ENCODE measurements around the gene RUNX3. TPM values are rescaled to one million over a fixed set of nuclear protein-coding genes. Genes with fewer than 3 reads are reported as not detected.
A peak's percentile ranks its signal among the peaks of the same experiment; 100 is the strongest.

Gene RUNX3
- total and polyA plus RNA-seq, 4 donors: 1.7 to 9.0 (median 4.5) TPM

DNA sequence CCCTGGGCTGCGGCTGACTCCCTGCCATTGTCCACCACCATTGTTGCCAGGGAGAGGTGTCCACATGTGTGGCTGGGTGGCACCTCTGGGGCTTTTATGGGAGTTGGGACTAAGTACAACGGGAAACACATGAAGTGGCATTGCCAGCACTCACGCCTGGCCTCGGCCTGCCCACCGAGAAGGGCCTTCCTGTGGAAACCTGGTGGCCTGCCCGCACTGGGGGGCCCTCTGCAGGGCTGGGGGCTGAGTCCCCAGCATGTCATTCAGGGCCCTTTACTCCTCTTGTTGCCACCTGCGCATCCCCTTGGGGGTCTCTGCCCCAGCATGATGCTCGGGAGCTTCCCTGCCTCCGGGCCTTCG lies 35.5 kb upstream of the RUNX3 start:
- Histone ChIP-seq H3K9ac (ENCODE audit: insufficient read depth in 1 of 2, low read length in 2 of 2) (no peak overlapping the region), H3K27ac (ENCODE audit: low read depth in 1 of 2, low read length in 1 of 2) (no peak overlapping the region), H3K4me1 (ENCODE audit: control insufficient read depth in 5 of 5, insufficient read depth in 5 of 5, low read length in 5 of 5) (peaks cover 0 to 2% (median 0%) of the 10 kb centered on the region in 5 donors), H3K27me3 (ENCODE audit: control insufficient read depth in 3 of 3, insufficient read depth in 3 of 3, low read length in 2 of 3) (peaks cover 0 to 3% (median 0%) of the 10 kb centered on the region in 3 donors), H3K36me3 (ENCODE audit: control insufficient read depth in 4 of 4, insufficient read depth in 4 of 4, low read length in 4 of 4) (no peaks in the 10 kb centered on the region), H3K9me3 (ENCODE audit: control insufficient read depth in 4 of 4, insufficient read depth in 3 of 4, low read length in 3 of 4) (no peaks in the 10 kb centered on the region), H3K4me3 (no peak overlapping the region)
- DNase-seq: no peak
- TF ChIP-seq, protein P1, sequence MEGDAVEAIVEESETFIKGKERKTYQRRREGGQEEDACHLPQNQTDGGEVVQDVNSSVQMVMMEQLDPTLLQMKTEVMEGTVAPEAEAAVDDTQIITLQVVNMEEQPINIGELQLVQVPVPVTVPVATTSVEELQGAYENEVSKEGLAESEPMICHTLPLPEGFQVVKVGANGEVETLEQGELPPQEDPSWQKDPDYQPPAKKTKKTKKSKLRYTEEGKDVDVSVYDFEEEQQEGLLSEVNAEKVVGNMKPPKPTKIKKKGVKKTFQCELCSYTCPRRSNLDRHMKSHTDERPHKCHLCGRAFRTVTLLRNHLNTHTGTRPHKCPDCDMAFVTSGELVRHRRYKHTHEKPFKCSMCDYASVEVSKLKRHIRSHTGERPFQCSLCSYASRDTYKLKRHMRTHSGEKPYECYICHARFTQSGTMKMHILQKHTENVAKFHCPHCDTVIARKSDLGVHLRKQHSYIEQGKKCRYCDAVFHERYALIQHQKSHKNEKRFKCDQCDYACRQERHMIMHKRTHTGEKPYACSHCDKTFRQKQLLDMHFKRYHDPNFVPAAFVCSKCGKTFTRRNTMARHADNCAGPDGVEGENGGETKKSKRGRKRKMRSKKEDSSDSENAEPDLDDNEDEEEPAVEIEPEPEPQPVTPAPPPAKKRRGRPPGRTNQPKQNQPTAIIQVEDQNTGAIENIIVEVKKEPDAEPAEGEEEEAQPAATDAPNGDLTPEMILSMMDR (IDR thresholded peaks at IDR 0.05; ENCODE audit: control extremely low read depth, extremely low read depth): no peak
- WGBS, 2 donors: 82 to 96% methylated on average over 10 of the region's 10 CpGs
- no peak for ATAC-seq (ENCODE audit: insufficient read depth, low FRiP score)

DNA sequence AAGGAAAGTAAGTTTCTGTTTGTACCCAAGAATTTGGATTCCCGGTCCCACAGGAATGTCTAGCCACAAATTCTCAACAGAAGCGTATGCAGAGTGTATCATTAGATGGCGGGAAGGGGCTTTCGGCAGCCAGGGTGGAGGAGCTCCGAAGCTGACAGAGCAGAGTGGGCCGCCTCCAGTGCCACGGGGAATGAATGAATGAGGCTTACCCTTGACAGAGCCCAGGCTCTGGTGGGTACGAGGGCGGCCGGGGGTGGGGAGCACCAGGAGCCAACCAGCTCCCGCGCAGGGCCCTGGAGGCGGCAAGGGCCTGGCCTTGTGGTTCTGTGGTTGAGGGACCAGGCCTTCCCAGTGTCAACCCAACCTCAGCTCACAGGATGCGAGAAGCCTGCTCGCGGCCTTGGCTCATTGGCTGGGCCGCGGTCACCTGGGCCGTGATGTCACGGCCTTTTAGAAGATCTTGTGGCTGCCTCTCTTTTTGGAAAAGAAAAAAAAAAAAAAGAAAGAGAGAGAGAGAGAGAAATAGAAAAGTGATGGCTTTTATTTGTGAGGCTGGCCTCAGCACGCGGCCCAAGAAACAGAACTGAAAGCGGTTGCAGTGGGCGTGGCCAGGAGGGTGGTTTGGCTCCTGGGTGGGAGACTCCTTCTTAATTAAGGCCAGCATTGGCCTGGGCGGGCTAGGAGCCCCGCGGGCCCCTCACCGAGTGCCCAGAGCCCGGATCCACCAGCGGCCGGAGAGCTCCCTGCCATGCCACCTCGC lies 34.9 kb upstream of the RUNX3 start:
- no peak overlapping the region for H3K27ac ChIP-seq (ENCODE audit: low read depth in 1 of 2, low read length in 1 of 2)

DNA sequence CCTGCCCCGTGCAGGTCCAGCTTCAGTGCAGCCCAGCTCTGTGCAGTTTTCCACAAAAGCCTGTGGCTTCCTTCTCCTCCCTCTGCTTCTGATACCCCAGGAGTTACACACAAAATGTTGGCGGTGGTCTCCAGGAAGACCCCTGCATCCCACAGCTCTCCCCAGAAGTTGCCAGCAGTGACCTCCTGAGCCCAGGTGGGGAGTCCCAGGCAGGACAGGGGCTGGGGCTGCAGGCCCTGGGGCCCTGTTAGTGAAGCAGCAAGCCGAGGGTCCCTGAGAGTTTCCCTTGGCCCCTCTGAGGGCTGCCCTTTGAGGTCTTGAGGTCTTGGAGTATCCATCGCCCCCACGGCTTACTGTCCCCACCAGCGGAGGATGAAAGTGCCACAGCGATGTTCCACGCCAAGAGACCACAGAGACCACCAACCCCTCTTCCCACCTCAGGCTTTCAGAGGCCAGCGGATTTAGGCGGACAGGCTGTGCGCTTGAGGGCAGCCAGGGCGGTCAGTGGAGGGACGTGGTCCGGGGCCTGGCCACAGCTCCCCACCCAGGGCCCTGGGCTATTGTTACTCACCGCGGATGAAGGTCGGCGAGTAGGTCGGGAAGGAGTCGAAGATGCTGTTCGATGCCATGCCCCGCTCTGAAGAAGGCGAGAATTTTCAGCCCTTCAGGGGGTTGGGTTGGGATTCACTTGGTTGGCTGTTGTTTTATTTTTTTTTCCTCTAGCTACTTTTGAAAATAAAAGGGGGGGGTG lies 34.0 kb upstream of the RUNX3 start:
- H3K9ac ChIP-seq (ENCODE audit: insufficient read depth in 1 of 2, low read length in 2 of 2): no peak overlapping the region
- H3K27ac ChIP-seq (ENCODE audit: low read depth in 1 of 2, low read length in 1 of 2): no peak overlapping the region
- TF ChIP-seq, protein P1 (IDR thresholded peaks at IDR 0.05; ENCODE audit: control extremely low read depth, extremely low read depth): no peak
- ATAC-seq (ENCODE audit: insufficient read depth, low FRiP score): no peak
- WGBS, 2 donors: 85 to 93% methylated on average over 23 of the region's 23 CpGs
- H3K9me3 ChIP-seq (ENCODE audit: control insufficient read depth in 4 of 4, insufficient read depth in 3 of 4, low read length in 3 of 4): no peaks in the 10 kb centered on the region
- no peaks in the 10 kb centered on the region for H3K4me1 ChIP-seq (ENCODE audit: control insufficient read depth in 5 of 5, insufficient read depth in 5 of 5, low read length in 5 of 5)
- H3K36me3 ChIP-seq (ENCODE audit: control insufficient read depth in 4 of 4, insufficient read depth in 4 of 4, low read length in 4 of 4): no peaks in the 10 kb centered on the region
- no peak overlapping the region for H3K4me3 ChIP-seq
- DNase-seq: no peak
- no peaks in the 10 kb centered on the region for H3K27me3 ChIP-seq (ENCODE audit: control insufficient read depth in 3 of 3, insufficient read depth in 3 of 3, low read length in 2 of 3)

More for the DNA sequence above, 34.9 kb upstream of the RUNX3 start:
- TF ChIP-seq, protein P1 (IDR thresholded peaks at IDR 0.05; ENCODE audit: control extremely low read depth, extremely low read depth): no peak
- Histone ChIP-seq H3K9ac (ENCODE audit: insufficient read depth in 1 of 2, low read length in 2 of 2) (no peak overlapping the region), H3K36me3 (ENCODE audit: control insufficient read depth in 4 of 4, insufficient read depth in 4 of 4, low read length in 4 of 4) (no peaks in the 10 kb centered on the region), H3K9me3 (ENCODE audit: control insufficient read depth in 4 of 4, insufficient read depth in 3 of 4, low read length in 3 of 4) (no peaks in the 10 kb centered on the region), H3K4me1 (ENCODE audit: control insufficient read depth in 5 of 5, insufficient read depth in 5 of 5, low read length in 5 of 5) (no peaks in the 10 kb centered on the region), H3K4me3 (no peak overlapping the region), H3K27me3 (ENCODE audit: control insufficient read depth in 3 of 3, insufficient read depth in 3 of 3, low read length in 2 of 3) (no peaks in the 10 kb centered on the region)
- peak; percentile 41 for ATAC-seq (ENCODE audit: insufficient read depth, low FRiP score)
- no peak for DNase-seq
- 70 to 72% methylated on average over 32 of the region's 32 CpGs for WGBS, 2 donors
